PC-9 (cell line): ENCODE results near the gene DOCK7. TPM values are rescaled to one million over a fixed set of nuclear protein-coding genes. Genes with fewer than 3 reads are reported as not detected.

Experiments used
- BruUV-seq: library from RNA; stranded (reverse); fragments of 400-500 nt; replicated peaks from 2 replicates; lab custom pipeline; 2021; lab: Mats Ljungman, UMichigan
- CTCF ChIA-PET: fragments of 300-600 bp; sonication (Branson Sonifier 250); formaldehyde crosslinking; loops from one replicate; lab custom pipeline; 2022; ENCODE audit warnings: antibody characterized with exemption; lab: Charles Lee
- POLR2A ChIA-PET: fragments of 300-600 bp; sonication (Branson Sonifier 250); formaldehyde crosslinking; loops from one replicate; lab custom pipeline; 2022; ENCODE audit warnings: antibody characterized with exemption; ENCODE audit not compliant: unreplicated experiment; lab: Charles Lee
- DNase-seq, 2 experiments: peaks; one replicate each; pipeline versions ENCODE4 v3.0.0 to v3.0.0-alpha.2; 2015 to 2022; ENCODE audit warnings: mixed read lengths in 1 of 2
- H2AFZ ChIP-seq: fragments of 200-600 bp; sonication (generic); 2 replicates; pipeline ENCODE4 v1.8.1; 2017; ENCODE audit warnings: antibody characterized with exemption
- H3F3A ChIP-seq: fragments of 200-600 bp; sonication (generic); 2 replicates; pipeline ENCODE4 v1.8.1; 2017; ENCODE audit warnings: antibody characterized with exemption, mild to moderate bottlenecking, low read depth; ENCODE audit not compliant: insufficient read depth
- H3K27ac ChIP-seq: fragments of 200-600 bp; sonication (generic); 2 replicates; pipeline ENCODE4 v1.6.1; 2016; ENCODE audit warnings: mixed run types
- H3K27me3 ChIP-seq: fragments of 200-600 bp; sonication (generic); 2 replicates; pipeline ENCODE4 v1.6.1; 2016; ENCODE audit warnings: low read depth, mixed run types; ENCODE audit not compliant: insufficient read depth
- H3K36me3 ChIP-seq: fragments of 200-600 bp; sonication (generic); 2 replicates; pipeline ENCODE4 v1.6.1; 2016; ENCODE audit warnings: low read depth, mixed run types
- H3K4me1 ChIP-seq: fragments of 200-600 bp; sonication (generic); replicated peaks from 2 replicates; pipeline ENCODE4 v1.6.1; 2016; ENCODE audit warnings: mixed run types; ENCODE audit not compliant: insufficient read depth
- H3K4me2 ChIP-seq: fragments of 200-600 bp; sonication (generic); 2 replicates; pipeline ENCODE4 v1.6.1; 2017; ENCODE audit warnings: mixed run types
- H3K4me3 ChIP-seq: fragments of 200-600 bp; sonication (generic); 2 replicates; pipeline ENCODE4 v1.6.1; 2016; ENCODE audit warnings: mixed run types
- H3K79me2 ChIP-seq: fragments of 200-600 bp; sonication (generic); 2 replicates; pipeline ENCODE4 v1.6.1; 2017; ENCODE audit warnings: low read depth, mixed run types
- H3K9me2 ChIP-seq: fragments of 200-600 bp; sonication (generic); 2 replicates; pipeline ENCODE4 v1.8.1; 2017; ENCODE audit warnings: mild to moderate bottlenecking; ENCODE audit not compliant: insufficient read depth
- H3K9me3 ChIP-seq: fragments of 200-600 bp; sonication (generic); 2 replicates; pipeline ENCODE4 v1.8.1; 2016; ENCODE audit warnings: low read depth; ENCODE audit not compliant: insufficient read depth
- H4K20me1 ChIP-seq: fragments of 200-600 bp; sonication (generic); 2 replicates; pipeline ENCODE4 v1.8.1; 2017; ENCODE audit not compliant: insufficient read depth
- CTCF ChIP-seq: fragments of 200-600 bp; sonication (generic); conservative IDR thresholded peaks from 2 replicates; pipeline ENCODE4 v1.6.1; 2017; ENCODE audit warnings: mixed run types, antibody characterized with exemption, mild to moderate bottlenecking, moderate library complexity
- EZH2 ChIP-seq: fragments of 200-600 bp; sonication (generic); IDR thresholded peaks from 2 replicates; pipeline ENCODE4 v1.8.0; 2017; ENCODE audit warnings: antibody characterized with exemption, low read depth
- intact Hi-C: fragments of 100-400 bp; cut with micrococcal nuclease; formaldehyde crosslinking; loops from one replicate; pipeline ENCODE4 v1.10.0; 2022; ENCODE audit not compliant: unreplicated experiment
- total RNA-seq: library from RNA; stranded (reverse); gene quantifications from 2 replicates; pipeline ENCODE4 v1.2.3, GENCODE V29; 2021

Gene DOCK7
- total RNA-seq, 1 experiment from 2014 or later, result 34.0 TPM

GRCh38 chr1:62608905-62609304, 79.3 kb downstream of the DOCK7 start:
- 0 out of 2 replicates have a peak, but pooled peaks cover 4% of the 10 kb centered on the region for H3K9me3 ChIP-seq
- H4K20me1 ChIP-seq, result no peaks in the 10 kb centered on the region
- H3K4me3 ChIP-seq, result no peak overlapping the region
- ChIA-PET CTCF (no interaction called here), POLR2A (no interaction called here)
- H3F3A ChIP-seq, result no peaks in the 10 kb centered on the region
- H3K4me2 ChIP-seq, result no peak overlapping the region
- no peaks in the 10 kb centered on the region for H3K4me1 ChIP-seq
- BruUV-seq, result no TSS peak
- H3K9me2 ChIP-seq, result no peaks in the 10 kb centered on the region
- no peaks in the 10 kb centered on the region for H3K79me2 ChIP-seq
- no peak overlapping the region for H2AFZ ChIP-seq
- no peaks in the 10 kb centered on the region for H3K27me3 ChIP-seq
- no peak for DNase-seq
- no peaks in the 10 kb centered on the region for H3K36me3 ChIP-seq
- TF ChIP-seq CTCF (no peak), EZH2 (no peak)
- no peak overlapping the region for H3K27ac ChIP-seq
- intact Hi-C loops, result no loop called here

GRCh38 chr1:62601457-62601856, 86.7 kb downstream of the DOCK7 start:
- Histone ChIP-seq H3K9me3 (no peaks in the 10 kb centered on the region), H3K4me3 (no peak overlapping the region), H3K79me2 (no peaks in the 10 kb centered on the region), H2AFZ (no peak overlapping the region), H3K27me3 (no peaks in the 10 kb centered on the region), H4K20me1 (no peaks in the 10 kb centered on the region), H3K36me3 (no peaks in the 10 kb centered on the region), H3F3A (no peaks in the 10 kb centered on the region), H3K4me2 (no peak overlapping the region), H3K27ac (no peak overlapping the region), H3K9me2 (no peaks in the 10 kb centered on the region), H3K4me1 (no peaks in the 10 kb centered on the region)
- BruUV-seq, result no TSS peak
- intact Hi-C loops, result no loop called here
- POLR2A ChIA-PET, result no interaction called here
- CTCF ChIA-PET, result no interaction called here
- DNase-seq, result no peak
- TF ChIP-seq CTCF (no peak), EZH2 (no peak)

GRCh38 chr1:62599044-62599443, 89.1 kb downstream of the DOCK7 start:
- Histone ChIP-seq H3K4me1 (no peaks in the 10 kb centered on the region), H3K36me3 (no peaks in the 10 kb centered on the region), H3F3A (no peaks in the 10 kb centered on the region), H3K4me3 (no peak overlapping the region), H4K20me1 (no peaks in the 10 kb centered on the region), H2AFZ (no peak overlapping the region), H3K4me2 (no peak overlapping the region), H3K27me3 (no peaks in the 10 kb centered on the region), H3K9me3 (no peaks in the 10 kb centered on the region), H3K9me2 (no peaks in the 10 kb centered on the region), H3K27ac (no peak overlapping the region), H3K79me2 (no peaks in the 10 kb centered on the region)
- DNase-seq, result no peak
- no peak for TF ChIP-seq EZH2
- no peak for TF ChIP-seq CTCF
- ChIA-PET POLR2A (no interaction called here), CTCF (no interaction called here)
- BruUV-seq, result no TSS peak
- intact Hi-C loops, result no loop called here
